PC-9 (cell line): ENCODE data around the gene BACH2. TPM values are rescaled to one million over a fixed set of nuclear protein-coding genes. Genes with fewer than 3 reads are reported as not detected.

Experiments
- BruUV-seq: library from RNA; stranded (reverse); fragments of 400-500 nt; replicated peaks from 2 replicates; lab custom pipeline; 2021; lab: Mats Ljungman, UMichigan
- CTCF ChIA-PET: fragments of 300-600 bp; sonication (Branson Sonifier 250); formaldehyde crosslinking; loops from one replicate; lab custom pipeline; 2022; ENCODE audit warnings: antibody characterized with exemption; lab: Charles Lee
- POLR2A ChIA-PET: fragments of 300-600 bp; sonication (Branson Sonifier 250); formaldehyde crosslinking; loops from one replicate; lab custom pipeline; 2022; ENCODE audit warnings: antibody characterized with exemption; ENCODE audit not compliant: unreplicated experiment; lab: Charles Lee
- DNase-seq, 2 experiments: peaks; one replicate each; pipeline versions ENCODE4 v3.0.0 to v3.0.0-alpha.2; 2015 to 2022; ENCODE audit warnings: mixed read lengths in 1 of 2
- H2AFZ ChIP-seq: fragments of 200-600 bp; sonication (generic); 2 replicates; pipeline ENCODE4 v1.8.1; 2017; ENCODE audit warnings: antibody characterized with exemption
- H3F3A ChIP-seq: fragments of 200-600 bp; sonication (generic); 2 replicates; pipeline ENCODE4 v1.8.1; 2017; ENCODE audit warnings: antibody characterized with exemption, mild to moderate bottlenecking, low read depth; ENCODE audit not compliant: insufficient read depth
- H3K27ac ChIP-seq: fragments of 200-600 bp; sonication (generic); 2 replicates; pipeline ENCODE4 v1.6.1; 2016; ENCODE audit warnings: mixed run types
- H3K27me3 ChIP-seq: fragments of 200-600 bp; sonication (generic); 2 replicates; pipeline ENCODE4 v1.6.1; 2016; ENCODE audit warnings: low read depth, mixed run types; ENCODE audit not compliant: insufficient read depth
- H3K36me3 ChIP-seq: fragments of 200-600 bp; sonication (generic); 2 replicates; pipeline ENCODE4 v1.6.1; 2016; ENCODE audit warnings: low read depth, mixed run types
- H3K4me1 ChIP-seq: fragments of 200-600 bp; sonication (generic); replicated peaks from 2 replicates; pipeline ENCODE4 v1.6.1; 2016; ENCODE audit warnings: mixed run types; ENCODE audit not compliant: insufficient read depth
- H3K4me2 ChIP-seq: fragments of 200-600 bp; sonication (generic); 2 replicates; pipeline ENCODE4 v1.6.1; 2017; ENCODE audit warnings: mixed run types
- H3K4me3 ChIP-seq: fragments of 200-600 bp; sonication (generic); 2 replicates; pipeline ENCODE4 v1.6.1; 2016; ENCODE audit warnings: mixed run types
- H3K79me2 ChIP-seq: fragments of 200-600 bp; sonication (generic); 2 replicates; pipeline ENCODE4 v1.6.1; 2017; ENCODE audit warnings: low read depth, mixed run types
- H3K9me2 ChIP-seq: fragments of 200-600 bp; sonication (generic); 2 replicates; pipeline ENCODE4 v1.8.1; 2017; ENCODE audit warnings: mild to moderate bottlenecking; ENCODE audit not compliant: insufficient read depth
- H3K9me3 ChIP-seq: fragments of 200-600 bp; sonication (generic); 2 replicates; pipeline ENCODE4 v1.8.1; 2016; ENCODE audit warnings: low read depth; ENCODE audit not compliant: insufficient read depth
- H4K20me1 ChIP-seq: fragments of 200-600 bp; sonication (generic); 2 replicates; pipeline ENCODE4 v1.8.1; 2017; ENCODE audit not compliant: insufficient read depth
- CTCF ChIP-seq: fragments of 200-600 bp; sonication (generic); conservative IDR thresholded peaks from 2 replicates; pipeline ENCODE4 v1.6.1; 2017; ENCODE audit warnings: mixed run types, antibody characterized with exemption, mild to moderate bottlenecking, moderate library complexity
- EZH2 ChIP-seq: fragments of 200-600 bp; sonication (generic); IDR thresholded peaks from 2 replicates; pipeline ENCODE4 v1.8.0; 2017; ENCODE audit warnings: antibody characterized with exemption, low read depth
- intact Hi-C: fragments of 100-400 bp; cut with micrococcal nuclease; formaldehyde crosslinking; loops from one replicate; pipeline ENCODE4 v1.10.0; 2022; ENCODE audit not compliant: unreplicated experiment
- total RNA-seq: library from RNA; stranded (reverse); gene quantifications from 2 replicates; pipeline ENCODE4 v1.2.3, GENCODE V29; 2021

Gene BACH2
- total RNA-seq, 1 experiment from 2014 or later = 2.3 TPM

DNA sequence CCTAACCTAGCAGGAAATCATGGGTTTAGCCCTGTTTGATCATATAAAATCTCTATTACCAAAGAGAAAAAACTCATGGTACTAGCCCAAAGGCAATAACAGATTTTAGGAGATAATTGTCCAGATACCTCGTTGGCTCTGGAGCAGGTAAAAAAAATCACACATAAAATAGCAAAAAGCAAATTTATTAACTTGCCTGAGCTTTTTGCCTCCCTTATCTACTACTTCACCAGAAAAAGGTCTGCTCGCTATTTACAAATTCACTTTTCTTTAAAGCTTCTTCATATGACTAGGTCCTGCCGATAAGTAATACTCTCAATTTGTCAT lies 320.0 kb downstream of the BACH2 start:
- no peak overlapping the region for H3K27ac ChIP-seq

GRCh38 chr6:89975991-89976693 lies 320.5 kb downstream of the BACH2 start:
- TF ChIP-seq CTCF = no peak
- TF ChIP-seq EZH2 = no peak
- no peaks in the 10 kb centered on the region for H4K20me1 ChIP-seq
- H3K9me2 ChIP-seq = no peaks in the 10 kb centered on the region
- no peaks in the 10 kb centered on the region for H3K27me3 ChIP-seq
- POLR2A ChIA-PET = no interaction called here
- CTCF ChIA-PET = no interaction called here
- no peaks in the 10 kb centered on the region for H3K36me3 ChIP-seq
- no peak overlapping the region for H2AFZ ChIP-seq
- no TSS peak for BruUV-seq
- H3K79me2 ChIP-seq = no peaks in the 10 kb centered on the region
- H3K4me3 ChIP-seq = no peak overlapping the region
- intact Hi-C loops = loop anchor here (10.0 kb wide), 1 partner anchor 119 kb away; no protein-coding TSS in a partner anchor
- H3F3A ChIP-seq = no peaks in the 10 kb centered on the region
- peaks cover 3% of the 10 kb centered on the region; the same call in 1 of the 2 replicates for H3K4me1 ChIP-seq
- no peak overlapping the region for H3K4me2 ChIP-seq
- no peaks in the 10 kb centered on the region for H3K9me3 ChIP-seq
- H3K27ac ChIP-seq = no peak overlapping the region
- DNase-seq = no peak

More for the DNA sequence above, 320.0 kb downstream of the BACH2 start:
- no peak for DNase-seq
- no peak overlapping the region for H2AFZ ChIP-seq
- H3K4me2 ChIP-seq = no peak overlapping the region
- H3K9me3 ChIP-seq = no peaks in the 10 kb centered on the region
- no peak overlapping the region for H3K4me3 ChIP-seq
- H3K27me3 ChIP-seq = no peaks in the 10 kb centered on the region
- BruUV-seq = no TSS peak
- H3F3A ChIP-seq = no peaks in the 10 kb centered on the region
- intact Hi-C loops = loop anchor here (10.0 kb wide), 1 partner anchor 118 kb away; no protein-coding TSS in a partner anchor
- POLR2A ChIA-PET = no interaction called here
- no peaks in the 10 kb centered on the region for H3K79me2 ChIP-seq
- H3K4me1 ChIP-seq = no peaks in the 10 kb centered on the region
- H3K9me2 ChIP-seq = no peaks in the 10 kb centered on the region
- H3K36me3 ChIP-seq = no peaks in the 10 kb centered on the region
- CTCF ChIA-PET = no interaction called here
- no peak for TF ChIP-seq CTCF
- TF ChIP-seq EZH2 = no peak
- H4K20me1 ChIP-seq = no peaks in the 10 kb centered on the region

GRCh38 chr6:89975366-89975765 lies 321.3 kb downstream of the BACH2 start:
- Histone ChIP-seq H4K20me1 (no peaks in the 10 kb centered on the region), H3K4me2 (no peak overlapping the region), H2AFZ (no peak overlapping the region), H3K79me2 (no peaks in the 10 kb centered on the region), H3F3A (no peaks in the 10 kb centered on the region), H3K27me3 (no peaks in the 10 kb centered on the region), H3K4me3 (no peak overlapping the region), H3K36me3 (no peaks in the 10 kb centered on the region), H3K4me1 (peaks cover 5% of the 10 kb centered on the region; the same call in 1 of the 2 replicates), H3K27ac (no peak overlapping the region), H3K9me3 (no peaks in the 10 kb centered on the region), H3K9me2 (no peaks in the 10 kb centered on the region)
- no TSS peak for BruUV-seq
- CTCF ChIA-PET = no interaction called here
- no peak for DNase-seq
- POLR2A ChIA-PET = no interaction called here
- intact Hi-C loops = loop anchor here (10.0 kb wide), 1 partner anchor 119 kb away; no protein-coding TSS in a partner anchor
- TF ChIP-seq CTCF = no peak
- TF ChIP-seq EZH2 = no peak
